Ovary (tissue), 3 donors: Measurements from ENCODE around the gene NCBP2.

Experiments
- EP300 ChIP-seq: sonication (generic); formaldehyde crosslinking; IDR thresholded peaks from one replicate; pipeline ENCODE4 v1.6.1; 2017; ENCODE audit warnings: antibody characterized with exemption
- TF ChIP-seq, protein P1 (sequence below), 3 donors: fragments of 450-650 bp in 2 of 3; fragments of 200-600 bp in 1 of 3; IDR thresholded peaks; one replicate each; pipeline versions ENCODE4 v1.5.1 to v1.8.0; 2016 to 2022; ENCODE audit warnings: antibody characterized with exemption in 3 of 3, mild to moderate bottlenecking in 1 of 3
- donor health status: DM: no; HTN: no; CAD: no.

DNA sequence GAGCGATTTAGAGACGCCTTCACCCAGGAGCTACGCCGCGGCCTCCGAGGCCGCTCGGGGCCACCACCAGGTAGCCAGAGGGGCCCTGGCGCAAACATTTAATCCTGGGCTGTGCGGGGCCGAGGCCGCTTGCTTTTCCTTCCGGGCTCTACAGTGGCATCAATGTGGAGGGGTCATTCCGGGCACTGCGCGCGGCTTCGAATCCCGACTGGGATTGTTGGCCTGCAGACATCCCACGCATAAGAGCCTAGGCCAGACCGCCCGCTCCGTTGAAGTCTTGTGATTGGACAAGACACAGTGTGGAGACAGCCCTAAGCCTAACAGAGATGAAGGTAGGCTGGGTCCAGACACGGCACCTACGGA lies 568 bp upstream of the NCBP2 start:
- TF ChIP-seq, protein P1, sequence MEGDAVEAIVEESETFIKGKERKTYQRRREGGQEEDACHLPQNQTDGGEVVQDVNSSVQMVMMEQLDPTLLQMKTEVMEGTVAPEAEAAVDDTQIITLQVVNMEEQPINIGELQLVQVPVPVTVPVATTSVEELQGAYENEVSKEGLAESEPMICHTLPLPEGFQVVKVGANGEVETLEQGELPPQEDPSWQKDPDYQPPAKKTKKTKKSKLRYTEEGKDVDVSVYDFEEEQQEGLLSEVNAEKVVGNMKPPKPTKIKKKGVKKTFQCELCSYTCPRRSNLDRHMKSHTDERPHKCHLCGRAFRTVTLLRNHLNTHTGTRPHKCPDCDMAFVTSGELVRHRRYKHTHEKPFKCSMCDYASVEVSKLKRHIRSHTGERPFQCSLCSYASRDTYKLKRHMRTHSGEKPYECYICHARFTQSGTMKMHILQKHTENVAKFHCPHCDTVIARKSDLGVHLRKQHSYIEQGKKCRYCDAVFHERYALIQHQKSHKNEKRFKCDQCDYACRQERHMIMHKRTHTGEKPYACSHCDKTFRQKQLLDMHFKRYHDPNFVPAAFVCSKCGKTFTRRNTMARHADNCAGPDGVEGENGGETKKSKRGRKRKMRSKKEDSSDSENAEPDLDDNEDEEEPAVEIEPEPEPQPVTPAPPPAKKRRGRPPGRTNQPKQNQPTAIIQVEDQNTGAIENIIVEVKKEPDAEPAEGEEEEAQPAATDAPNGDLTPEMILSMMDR (IDR thresholded peaks at IDR 0.05), result no peak
- TF ChIP-seq EP300, result no peak
